Suprapubic skin (tissue), 4 donors: ENCODE data around the gene RAP2B.

ENCODE experiments used
- EP300 ChIP-seq: sonication (generic); formaldehyde crosslinking; IDR thresholded peaks from one replicate; pipeline ENCODE4 v1.6.1; 2017; ENCODE audit warnings: antibody characterized with exemption
- POLR2A ChIP-seq, 2 donors: fragments of 450-650 bp; IDR thresholded peaks; one replicate each; pipeline ENCODE4 v1.6.1; 2017; ENCODE audit warnings: antibody characterized with exemption in 2 of 2, mild to moderate bottlenecking in 2 of 2, moderate library complexity in 2 of 2
- POLR2AphosphoS5 ChIP-seq, 3 donors: sonication (generic); formaldehyde crosslinking; IDR thresholded peaks; one replicate each; pipeline ENCODE4 v1.6.1; 2017; ENCODE audit warnings: antibody characterized with exemption in 3 of 3
- TF ChIP-seq, protein P1 (sequence below), 2 donors: fragments of 200-600 bp in 1 of 2; fragments of 450-650 bp in 1 of 2; sonication (generic) in 1 of 2; IDR thresholded peaks; one replicate each; pipeline ENCODE4 v1.5.1; 2016 to 2019; ENCODE audit warnings: antibody characterized with exemption in 2 of 2, mild to moderate bottlenecking in 1 of 2, moderate library complexity in 1 of 2

DNA sequence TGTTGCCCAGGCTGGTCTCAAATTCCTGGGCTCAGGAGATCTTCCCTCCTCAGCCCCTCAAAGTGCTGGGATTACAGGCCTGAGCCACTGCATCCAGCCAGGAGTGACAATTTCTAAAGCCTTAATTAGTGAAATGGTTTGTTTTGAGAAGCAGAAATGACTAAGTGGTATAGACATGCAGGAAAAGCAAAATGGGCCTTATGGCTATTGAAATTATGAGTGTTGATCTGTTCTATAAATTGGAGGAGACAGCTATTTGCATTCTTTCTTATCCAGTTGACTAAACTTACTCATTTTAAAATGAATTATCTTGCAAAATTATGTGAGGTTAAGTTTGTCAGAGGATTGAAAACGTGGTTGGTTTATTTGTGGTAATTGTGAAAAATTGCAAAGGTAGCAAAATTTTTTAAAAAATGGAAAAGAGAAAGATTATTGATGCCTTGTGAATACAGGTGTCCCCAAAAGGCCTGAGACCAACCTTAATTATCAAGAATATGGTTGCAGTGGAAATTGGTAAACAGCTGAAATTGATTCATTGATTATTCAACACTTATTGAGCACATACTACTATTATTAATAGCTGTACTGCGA, 7.9 kb downstream of the RAP2B start:
- TF ChIP-seq, protein P1, sequence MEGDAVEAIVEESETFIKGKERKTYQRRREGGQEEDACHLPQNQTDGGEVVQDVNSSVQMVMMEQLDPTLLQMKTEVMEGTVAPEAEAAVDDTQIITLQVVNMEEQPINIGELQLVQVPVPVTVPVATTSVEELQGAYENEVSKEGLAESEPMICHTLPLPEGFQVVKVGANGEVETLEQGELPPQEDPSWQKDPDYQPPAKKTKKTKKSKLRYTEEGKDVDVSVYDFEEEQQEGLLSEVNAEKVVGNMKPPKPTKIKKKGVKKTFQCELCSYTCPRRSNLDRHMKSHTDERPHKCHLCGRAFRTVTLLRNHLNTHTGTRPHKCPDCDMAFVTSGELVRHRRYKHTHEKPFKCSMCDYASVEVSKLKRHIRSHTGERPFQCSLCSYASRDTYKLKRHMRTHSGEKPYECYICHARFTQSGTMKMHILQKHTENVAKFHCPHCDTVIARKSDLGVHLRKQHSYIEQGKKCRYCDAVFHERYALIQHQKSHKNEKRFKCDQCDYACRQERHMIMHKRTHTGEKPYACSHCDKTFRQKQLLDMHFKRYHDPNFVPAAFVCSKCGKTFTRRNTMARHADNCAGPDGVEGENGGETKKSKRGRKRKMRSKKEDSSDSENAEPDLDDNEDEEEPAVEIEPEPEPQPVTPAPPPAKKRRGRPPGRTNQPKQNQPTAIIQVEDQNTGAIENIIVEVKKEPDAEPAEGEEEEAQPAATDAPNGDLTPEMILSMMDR (IDR thresholded peaks at IDR 0.05): no peak
- no peak for TF ChIP-seq POLR2AphosphoS5 (IDR thresholded peaks at IDR 0.05)
- TF ChIP-seq EP300: no peak
- no peak for TF ChIP-seq POLR2A (IDR thresholded peaks at IDR 0.05)
